Spleen (tissue), 11 donors: ENCODE data around the gene NSMCE3. TPM values are rescaled to one million over a fixed set of nuclear protein-coding genes. Genes with fewer than 3 reads are reported as not detected.

Source experiments
- DNase-seq: peaks from one replicate; pipeline ENCODE4 v3.0.0-alpha.2; 2020
- H3K27ac ChIP-seq, 8 donors: fragments of 200-600 bp; sonication (generic) in 7 of 8; 1 replicate in 4 of 8; 2 replicates in 4 of 8; pipeline versions ENCODE4 v1.5.0 to v1.8.0; 2016 to 2021; ENCODE audit warnings: inconsistent platforms in 4 of 8, mild to moderate bottlenecking in 4 of 8, moderate library complexity in 1 of 8
- H3K27me3 ChIP-seq, 7 donors: fragments of 200-600 bp; sonication (generic) in 6 of 7; replicated peaks in 1 of 7; 1 replicate in 4 of 7; 2 replicates in 3 of 7; pipeline versions ENCODE4 v1.5.0 to v1.8.0; 2016 to 2021; ENCODE audit warnings: inconsistent platforms in 3 of 7, mild to moderate bottlenecking in 1 of 7
- H3K36me3 ChIP-seq, 6 donors: fragments of 200-600 bp; sonication (generic) in 5 of 6; 1 replicate in 4 of 6; 2 replicates in 2 of 6; pipeline versions ENCODE4 v1.5.0 to v1.8.0; 2016 to 2021; ENCODE audit warnings: inconsistent platforms in 2 of 6
- H3K4me1 ChIP-seq, 6 donors: fragments of 200-600 bp; sonication (generic) in 5 of 6; 1 replicate in 3 of 6; 2 replicates in 3 of 6; pipeline versions ENCODE4 v1.5.0 to v1.8.0; 2016 to 2021; ENCODE audit warnings: inconsistent platforms in 3 of 6
- H3K4me3 ChIP-seq, 8 donors: fragments of 200-600 bp; sonication (generic) in 7 of 8; 1 replicate in 4 of 8; 2 replicates in 4 of 8; pipeline versions ENCODE4 v1.5.0 to v1.8.0; 2016 to 2021; ENCODE audit warnings: inconsistent platforms in 4 of 8, mild to moderate bottlenecking in 4 of 8, moderate library complexity in 2 of 8
- H3K9me3 ChIP-seq, 8 donors: fragments of 200-600 bp; sonication (generic) in 7 of 8; 1 replicate in 4 of 8; 2 replicates in 4 of 8; pipeline versions ENCODE4 v1.5.0 to v1.8.0; 2016 to 2021; ENCODE audit warnings: inconsistent platforms in 4 of 8
- CTCF ChIP-seq, 11 experiments: fragments of 200-600 bp in 7 of 11; fragments of 450-650 bp in 4 of 11; sonication (generic) in 4 of 11; IDR thresholded peaks in 8 of 11; conservative IDR thresholded peaks in 3 of 11; 1 replicate in 7 of 11; 2 replicates in 4 of 11; pipeline versions ENCODE4 v1.4.0 to v1.8.0; 2016 to 2021; ENCODE audit warnings: antibody characterized with exemption in 11 of 11, inconsistent platforms in 4 of 11, mild to moderate bottlenecking in 1 of 11
- POLR2A ChIP-seq, 3 donors: fragments of 450-650 bp; IDR thresholded peaks; one replicate each; pipeline ENCODE4 v1.5.1; 2017; ENCODE audit warnings: antibody characterized with exemption in 3 of 3, mild to moderate bottlenecking in 1 of 3
- POLR2AphosphoS5 ChIP-seq, 3 donors: sonication (generic); formaldehyde crosslinking; IDR thresholded peaks; one replicate each; pipeline ENCODE4 v1.5.1; 2017; ENCODE audit warnings: antibody characterized with exemption in 3 of 3
- WGBS, 5 donors: extraction: QIAGEN DNeasy Blood & Tissue Kit in 3 of 5; methylation state at CpG; one replicate each; pipeline versions ENCODE4 v1.1.5 to v1.1.7; 2013 to 2018; 5-methylcytosine and 5-hydroxymethylcytosine counted together
- intact Hi-C: fragments of 100-400 bp; cut with DNase I; formaldehyde crosslinking; loops from one replicate; pipeline ENCODE4 v1.15.0; 2023; ENCODE audit warnings: low total_unique reads
- polyA plus RNA-seq, 3 donors: library from polyadenylated mRNA; stranded (reverse); fragments of 200-250 nt; gene quantifications; one replicate each; pipeline ENCODE4 v1.2.1, GENCODE V29; 2013
- total RNA-seq, 7 donors: library from RNA; depleted of rRNA in 3 of 7; stranded (reverse); fragments of >200 nt in 3 of 7; fragmentation: NEBNext Ultra II Directional in 4 of 7; extraction: Animal tissue kit (Norgen Biotek cat#: 25700) in 4 of 7; gene quantifications; one replicate each; pipeline versions ENCODE4 v1.1.0 to v1.2.1, GENCODE V29; 2016 to 2021
- donor health status: healthy with polysubstance abuse.
- donor health status: DM: no; HTN: no; CAD: no; lungs with moderate emphysema.
- donor health status: DM: no; HTN: no; CAD: no.
- donor health status: Bipolar disorder and iron deficiency.
- donor health status: healthy.
- donor health status: DM: no; HTN: no; CAD: no.
- donor health status: DM: yes; HTN: yes; CAD: no.

The NSMCE3 gene
- total and polyA plus RNA-seq, 10 donors, result 6.5 to 10.8 (median 9.6) TPM

- H3K27me3 ChIP-seq, result no peaks in the 10 kb centered on the region
- H3K4me1 ChIP-seq, result no peaks in the 10 kb centered on the region
- whole genome bisulfite sequencing, 5 donors, result 76 to 89% (median 84%) methylated on average over 16 of the region's 16 CpGs
- H3K4me3 ChIP-seq, result no peak overlapping the region
- H3K36me3 ChIP-seq, result no peaks in the 10 kb centered on the region
- no peak for DNase-seq
- H3K9me3 ChIP-seq, result no peaks in the 10 kb centered on the region
- intact Hi-C loops, result no loop called here
- no peak overlapping the region for H3K27ac ChIP-seq
- no peak for TF ChIP-seq CTCF (IDR thresholded peaks at IDR 0.05 in 8 of 11, conservative IDR thresholded peaks at IDR 0.05 in 3 of 11)
- TF ChIP-seq POLR2AphosphoS5 (IDR thresholded peaks at IDR 0.05), result no peak
- no peak for TF ChIP-seq POLR2A (IDR thresholded peaks at IDR 0.05)
Measured at GRCh38 chr15:29242456-29243242, 27.0 kb downstream of the NSMCE3 start.

GRCh38 chr15:29241207-29241606 is 28.4 kb downstream of the NSMCE3 start:
- Histone ChIP-seq H3K27me3 (no peaks in the 10 kb centered on the region), H3K4me3 (no peak overlapping the region), H3K9me3 (peaks cover 0 to 1% (median 0%) of the 10 kb centered on the region in 8 donors), H3K27ac (no peak overlapping the region), H3K4me1 (no peaks in the 10 kb centered on the region), H3K36me3 (no peaks in the 10 kb centered on the region)
- intact Hi-C loops, result no loop called here
- no peak for TF ChIP-seq POLR2AphosphoS5 (IDR thresholded peaks at IDR 0.05)
- no peak for TF ChIP-seq POLR2A (IDR thresholded peaks at IDR 0.05)
- WGBS, 5 donors, result 88 to 100% (median 92%) methylated on average over 1 of the region's 1 CpG
- no peak for DNase-seq

GRCh38 chr15:29239395-29239794 is 30.2 kb downstream of the NSMCE3 start:
- 36 to 53% (median 47%) methylated on average over 3 of the region's 3 CpGs for WGBS, 5 donors
- TF ChIP-seq POLR2A (IDR thresholded peaks at IDR 0.05), result no peak
- TF ChIP-seq POLR2AphosphoS5 (IDR thresholded peaks at IDR 0.05), result no peak
- no peak for TF ChIP-seq CTCF (IDR thresholded peaks at IDR 0.05 in 8 of 11, conservative IDR thresholded peaks at IDR 0.05 in 3 of 11)
- intact Hi-C loops, result no loop called here
- H3K27me3 ChIP-seq, result no peaks in the 10 kb centered on the region
- no peaks in the 10 kb centered on the region for H3K36me3 ChIP-seq
- H3K27ac ChIP-seq, result no peak overlapping the region
- peaks cover 0 to 20% (median 12%) of the 10 kb centered on the region in 8 donors for H3K9me3 ChIP-seq
- no peaks in the 10 kb centered on the region for H3K4me1 ChIP-seq
- DNase-seq, result no peak
- no peak overlapping the region for H3K4me3 ChIP-seq

GRCh38 chr15:29233566-29233965 is 36.1 kb downstream of the NSMCE3 start:
- Histone ChIP-seq H3K36me3 (no peaks in the 10 kb centered on the region), H3K4me1 (no peaks in the 10 kb centered on the region), H3K27me3 (peaks cover 0 to 9% (median 0%) of the 10 kb centered on the region in 7 donors), H3K9me3 (peaks cover 0 to 21% (median 12%) of the 10 kb centered on the region in 8 donors), H3K4me3 (no peak overlapping the region), H3K27ac (no peak overlapping the region)
- intact Hi-C loops, result no loop called here
- no peak for TF ChIP-seq POLR2AphosphoS5 (IDR thresholded peaks at IDR 0.05)
- TF ChIP-seq CTCF (IDR thresholded peaks at IDR 0.05 in 8 of 11, conservative IDR thresholded peaks at IDR 0.05 in 3 of 11), result no peak
- TF ChIP-seq POLR2A (IDR thresholded peaks at IDR 0.05), result no peak
- no peak for DNase-seq
- WGBS, 5 donors, result 90 to 98% (median 93%) methylated on average over 4 of the region's 4 CpGs
